NCI-H2081 (cell line): Measurements from ENCODE around the gene PCNX1.
"Not testable (repeated sequence)": the region's sequence is repeated elsewhere in the genome, so short reads cannot be mapped to it uniquely, and the experiment has no call there.

ENCODE experiments used
- DNase-seq, 2 experiments: peaks; one replicate each; lab custom pipeline; 2025; lab: John Stamatoyannopoulos, UW

Gene PCNX1

DNA sequence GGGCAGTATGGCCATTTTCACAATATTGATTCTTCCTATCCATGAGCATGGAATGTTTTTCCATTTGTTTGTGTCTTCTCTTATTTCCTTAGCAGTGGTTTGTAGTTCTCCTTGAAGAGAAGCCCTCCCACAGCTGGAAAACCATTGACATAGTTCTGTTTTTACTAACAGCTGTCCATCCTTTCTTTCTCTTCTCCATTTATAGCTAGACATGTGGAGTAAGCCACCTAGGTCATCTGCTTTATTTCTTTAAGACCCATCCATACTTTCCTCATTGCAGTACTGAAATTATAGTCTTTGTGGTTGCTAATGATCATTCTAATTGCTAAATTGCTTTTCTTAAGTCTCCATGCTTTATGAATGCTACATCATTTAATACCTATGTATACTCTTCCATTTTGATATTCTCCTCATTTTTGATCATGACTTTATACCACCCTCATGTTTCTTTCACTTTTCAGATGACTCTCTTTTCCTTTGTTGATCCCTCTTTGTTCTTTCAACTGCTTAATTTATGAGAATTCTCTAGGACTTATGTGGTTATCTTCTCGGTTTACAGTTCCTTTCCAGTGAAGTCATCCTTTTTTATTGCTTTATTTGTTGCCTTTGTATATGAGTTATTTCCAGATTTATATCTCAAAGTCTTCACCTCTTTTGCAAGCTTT, 114.2 kb downstream of the PCNX1 start:
- no peak for DNase-seq

DNA sequence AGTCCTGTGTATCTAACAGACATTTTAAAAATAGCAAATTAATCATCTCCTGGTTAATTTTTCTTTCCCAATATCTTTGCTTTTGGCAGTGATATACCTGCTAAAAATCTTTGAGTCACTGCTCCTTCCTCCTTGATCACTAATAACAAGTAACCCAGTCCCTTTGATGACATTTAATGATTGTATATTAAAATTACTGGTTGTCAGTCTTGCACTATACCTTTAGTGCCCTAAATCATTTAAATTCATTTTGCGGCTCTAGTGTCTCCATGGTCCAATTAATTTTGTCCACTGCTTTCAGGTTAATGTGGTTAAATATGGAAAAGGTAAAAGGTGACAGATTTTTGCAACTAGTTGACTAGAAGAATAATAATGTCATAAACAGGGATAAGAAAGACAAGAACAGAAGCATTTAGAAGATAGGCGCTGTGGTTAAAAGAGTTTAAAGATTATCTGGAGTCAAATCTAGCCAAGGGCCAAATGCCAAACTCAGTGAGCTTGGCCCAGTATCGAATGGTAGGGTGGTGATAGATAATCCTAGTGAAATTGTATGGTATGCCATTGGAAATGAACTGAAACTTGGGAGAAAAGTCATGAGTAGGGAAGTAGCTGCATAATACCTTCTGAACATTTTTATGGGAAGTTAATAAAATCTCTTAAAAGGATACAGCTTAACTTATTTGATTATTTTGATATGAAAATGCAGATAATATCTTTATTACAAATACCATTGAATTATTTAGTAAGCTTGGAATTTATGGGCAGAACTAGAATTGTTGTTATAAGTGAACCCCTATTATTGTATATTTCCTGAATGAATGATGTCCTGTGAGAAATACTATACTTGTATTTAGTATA, 115.0 kb downstream of the PCNX1 start:
- DNase-seq = no peak

DNA sequence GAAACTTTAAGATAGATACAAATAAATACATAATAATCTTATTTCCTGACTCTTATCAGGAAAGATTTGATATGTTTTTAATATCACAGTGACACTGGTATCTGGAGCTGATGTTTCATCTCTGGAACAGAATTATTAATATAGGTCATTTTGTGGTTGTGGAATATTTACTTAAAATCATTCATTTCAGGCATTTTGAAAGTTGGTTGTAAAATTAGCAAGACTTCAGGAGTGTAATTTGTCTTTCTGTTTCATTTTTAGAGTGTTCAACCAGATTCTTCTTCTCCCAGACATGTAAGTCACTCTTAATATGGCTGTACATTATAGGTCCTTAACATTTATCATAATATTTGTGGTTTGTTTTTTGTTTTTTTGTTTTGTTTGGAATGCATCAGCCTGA, 115.7 kb downstream of the PCNX1 start:
- DNase-seq = no peak

DNA sequence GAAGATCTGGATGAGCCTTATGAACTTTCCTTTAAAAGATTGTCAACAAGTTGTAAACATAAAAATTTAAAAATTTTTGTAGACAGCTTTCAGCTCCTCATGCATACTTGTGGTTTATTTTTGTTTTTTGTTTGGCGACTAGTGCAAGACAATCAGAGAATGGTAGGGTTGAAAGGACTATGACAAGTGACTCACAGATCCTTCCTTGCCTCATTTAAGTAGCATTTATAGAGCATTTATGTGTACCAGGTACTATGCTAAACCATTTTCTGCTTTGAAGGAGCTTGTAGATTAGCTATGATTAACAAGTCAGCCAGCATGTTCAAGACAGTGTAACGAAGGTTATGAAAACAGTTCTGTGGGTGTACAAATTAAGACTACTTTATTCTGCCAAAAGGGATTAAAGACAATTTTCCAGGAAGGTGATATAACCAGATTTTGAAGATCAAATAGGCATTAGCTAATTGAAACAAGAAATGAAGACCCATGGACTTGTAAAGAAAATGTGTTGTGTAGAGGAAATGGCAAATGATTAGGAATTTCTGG, 122.0 kb downstream of the PCNX1 start:
- no peak for DNase-seq

DNA sequence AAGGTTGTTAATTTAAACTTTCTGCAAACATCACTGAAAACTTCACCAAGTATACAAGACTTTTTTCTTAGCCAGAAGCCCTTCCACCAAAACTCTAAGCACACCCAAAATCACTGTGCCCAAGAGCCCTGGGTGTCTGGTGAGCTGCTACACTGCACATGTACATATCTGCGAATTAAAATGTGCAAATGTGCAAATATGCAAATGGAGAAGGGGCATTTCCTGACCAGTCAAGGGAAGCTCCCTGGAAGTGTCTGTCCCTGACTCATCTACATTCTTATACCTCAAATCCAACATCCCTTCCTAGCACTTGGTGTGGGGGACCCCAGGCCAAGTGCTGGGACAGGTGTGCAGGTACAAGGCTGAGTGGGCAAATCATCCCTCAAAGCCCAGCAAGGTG, 123.7 kb downstream of the PCNX1 start:
- no peak for DNase-seq

DNA sequence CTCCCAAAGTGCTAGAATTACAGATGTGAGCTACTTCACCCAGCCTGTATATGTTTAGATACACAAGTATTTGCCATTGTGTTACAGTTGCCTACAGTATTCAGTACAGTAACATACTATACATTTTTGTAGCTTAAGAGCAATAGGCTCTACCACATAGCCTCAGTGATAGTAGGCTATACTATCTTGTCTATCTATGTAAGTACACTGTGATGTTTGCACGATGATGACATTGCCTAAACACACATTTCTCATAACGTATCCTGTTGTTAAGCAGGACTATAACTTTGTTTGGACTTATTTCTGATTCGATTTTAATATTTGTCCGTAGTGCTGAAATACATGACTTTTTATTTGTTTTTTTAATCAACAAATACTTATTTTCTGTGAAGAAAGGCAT, 129.2 kb downstream of the PCNX1 start:
- no peak for DNase-seq

DNA sequence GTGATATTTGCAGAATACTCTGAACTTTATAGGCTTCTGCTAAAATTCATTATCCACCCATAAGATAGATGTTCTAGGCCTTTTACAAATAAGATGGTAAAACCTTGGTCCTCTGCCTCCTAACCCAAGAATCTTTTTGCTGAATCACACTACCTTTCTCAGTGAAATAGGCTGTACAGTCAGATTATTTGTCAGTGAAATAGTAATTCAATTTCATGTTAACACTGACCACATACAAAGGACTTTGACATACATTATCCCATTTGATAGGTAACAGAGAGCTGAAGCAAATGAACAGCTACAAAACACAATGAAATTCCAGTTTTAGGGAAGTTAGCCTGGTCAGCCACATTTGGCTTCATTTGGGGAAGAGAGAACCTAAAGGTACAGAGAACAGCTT, 141.1 kb downstream of the PCNX1 start:
- no peak for DNase-seq

DNA sequence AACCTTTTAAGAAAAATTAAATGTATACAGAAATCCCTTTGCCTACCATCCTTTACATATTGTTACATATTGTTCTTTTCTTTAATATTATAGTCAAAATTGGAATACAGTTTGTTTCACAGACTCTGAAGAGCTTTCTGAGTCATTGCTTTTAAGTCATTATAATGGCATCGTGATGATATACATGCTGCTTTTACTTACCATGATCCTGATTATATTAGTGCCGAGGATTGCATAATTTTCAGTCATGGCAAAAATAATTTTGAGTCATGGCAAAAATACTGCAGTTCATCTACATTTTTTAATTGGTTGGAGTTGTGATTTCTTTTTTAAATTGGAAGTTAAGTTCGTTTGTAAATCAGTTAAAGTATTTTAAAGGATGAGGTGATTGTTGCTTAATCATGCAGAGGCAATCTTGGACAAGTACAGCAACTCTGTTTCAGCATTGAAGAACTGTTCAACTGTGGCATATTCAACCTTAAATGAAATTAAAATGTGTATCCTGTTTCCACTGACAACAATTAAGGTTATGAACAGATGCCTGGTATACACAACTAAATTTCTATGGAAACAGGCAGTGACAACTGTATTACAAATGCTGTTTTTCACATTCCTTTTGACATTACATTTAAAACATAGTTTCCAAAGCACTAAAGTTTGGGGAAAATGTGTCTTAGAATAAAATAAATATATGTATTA, 142.3 kb downstream of the PCNX1 start:
- no peak for DNase-seq

DNA sequence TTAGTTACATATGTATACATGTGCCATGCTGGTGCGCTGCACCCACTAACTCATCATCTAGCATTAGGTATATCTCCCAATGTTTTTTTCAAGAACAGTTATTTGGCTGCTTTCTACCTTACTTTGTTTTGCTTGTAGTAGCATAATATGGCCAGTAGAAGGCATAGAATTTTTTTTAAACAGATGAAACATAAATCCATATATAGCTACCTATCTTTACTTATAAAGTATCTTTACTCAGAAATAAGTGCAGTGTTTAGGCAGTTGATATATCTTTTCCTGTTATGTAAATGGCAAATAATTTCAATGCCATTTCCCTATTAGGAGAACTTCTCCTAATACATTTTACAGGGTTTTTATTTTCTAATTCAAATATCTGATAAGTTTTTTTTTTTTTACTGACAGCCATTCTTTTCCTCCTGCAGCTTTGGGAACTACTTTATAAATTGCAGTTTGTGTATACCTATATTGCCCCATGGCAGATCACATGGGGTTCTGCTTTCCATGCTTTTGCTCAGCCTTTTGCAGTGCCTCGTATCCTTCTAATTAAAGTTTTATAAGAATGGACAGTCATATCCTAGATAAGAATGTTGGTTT, 143.1 kb downstream of the PCNX1 start:
- DNase-seq = no peak

DNA sequence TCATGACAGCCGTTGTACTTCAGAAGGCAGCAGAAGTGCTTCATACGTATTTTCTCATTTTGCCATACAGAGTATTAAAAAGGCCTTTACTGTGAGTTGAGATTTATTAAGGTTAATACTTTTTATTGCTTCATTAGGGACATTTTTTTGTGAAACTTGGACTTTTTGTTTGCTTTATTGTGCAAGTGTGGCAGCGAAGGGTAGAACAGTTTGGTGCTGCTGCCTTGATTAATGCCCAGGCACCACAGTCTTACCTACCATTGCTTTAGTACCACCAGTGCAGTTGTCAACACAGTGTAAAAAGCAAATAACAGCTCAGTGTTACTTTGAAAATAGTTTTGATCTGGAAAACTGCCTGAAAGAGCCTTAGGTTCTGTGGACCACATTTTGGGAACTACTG, 147.4 kb downstream of the PCNX1 start:
- DNase-seq = no peak

DNA sequence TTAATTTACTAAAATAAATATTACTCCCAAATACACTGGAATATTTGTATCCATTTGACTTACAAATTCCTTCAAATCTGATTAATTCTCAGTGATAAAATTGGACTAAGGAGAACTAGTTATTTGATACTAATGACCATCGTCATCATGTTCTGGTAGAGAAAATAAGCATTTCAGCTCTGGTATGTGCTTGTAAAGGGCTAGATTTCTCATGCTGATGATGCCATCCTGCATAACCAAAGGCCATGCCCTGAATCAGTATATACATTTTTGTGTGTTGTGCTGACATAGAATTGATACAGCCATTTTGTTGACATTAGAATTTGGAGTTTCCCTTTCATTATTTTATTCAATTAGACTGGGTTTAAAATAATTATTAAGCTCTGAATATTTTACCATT, 148.9 kb downstream of the PCNX1 start:
- DNase-seq = no peak

DNA sequence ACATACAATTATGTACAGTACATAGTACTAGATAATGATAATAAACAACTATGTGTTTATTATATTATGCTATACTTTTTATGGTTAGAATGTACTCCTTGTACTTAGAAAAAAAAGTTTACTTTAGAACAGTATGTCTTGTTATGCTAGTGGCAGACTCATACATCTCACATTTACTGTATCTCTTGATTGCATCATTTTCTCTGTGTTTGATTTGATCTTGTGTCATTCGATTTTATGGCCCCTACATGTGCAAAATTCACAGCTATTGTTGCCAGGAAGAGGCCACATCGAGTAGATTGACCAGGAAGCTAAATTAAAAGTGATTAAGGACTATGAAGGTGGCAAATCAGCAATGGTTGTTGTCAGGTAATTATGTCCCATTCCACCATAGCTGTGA, 153.0 kb downstream of the PCNX1 start:
- DNase-seq = no peak

DNA sequence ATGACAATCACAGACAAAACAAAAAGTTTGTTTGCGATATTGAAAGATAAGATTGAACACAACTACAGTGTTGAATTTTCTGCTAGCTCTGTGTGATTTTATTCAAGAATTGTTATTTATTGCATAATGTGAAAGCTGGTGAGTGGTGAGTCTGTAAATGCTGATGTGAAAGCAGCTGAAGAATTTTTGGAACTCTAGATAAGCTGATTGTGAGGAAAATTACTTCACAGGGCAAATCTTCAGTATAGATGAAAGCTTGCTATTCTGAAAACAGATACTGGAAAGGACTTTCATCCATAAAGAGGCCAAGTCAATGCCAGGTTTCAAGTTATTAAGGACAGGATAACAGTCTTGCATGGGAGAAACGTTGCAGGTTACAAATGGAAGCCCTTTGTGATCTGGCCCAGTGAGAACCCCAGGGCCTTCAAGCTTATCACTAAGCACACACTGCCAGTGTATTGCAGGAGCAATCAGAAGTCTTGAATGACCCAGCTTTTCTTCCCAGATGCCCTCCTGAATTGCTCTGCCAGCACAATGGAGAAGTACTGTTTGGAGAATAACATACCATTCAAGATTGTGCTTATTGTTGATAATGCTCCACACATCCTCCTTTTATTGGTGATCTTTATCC, 153.7 kb downstream of the PCNX1 start:
- no peak for DNase-seq

DNA sequence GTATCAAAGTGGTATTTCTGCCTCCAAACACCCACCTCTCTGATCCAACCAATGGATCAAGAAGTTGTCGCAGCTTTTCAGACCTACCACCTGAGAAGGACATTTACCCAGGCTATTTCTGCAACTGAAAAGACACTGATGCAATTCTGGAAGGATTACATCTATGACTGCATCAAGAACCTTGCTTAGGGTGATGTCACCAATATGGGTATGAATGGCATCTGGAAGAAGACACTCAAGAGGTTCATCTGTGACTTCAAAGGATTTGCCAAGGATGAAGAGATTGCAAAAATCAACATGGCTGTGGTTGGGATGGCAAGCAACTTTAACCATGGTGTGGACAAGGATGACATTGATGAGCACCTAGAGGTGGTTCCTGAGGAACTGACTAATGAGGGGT, 154.2 kb downstream of the PCNX1 start:
- no peak for DNase-seq

DNA sequence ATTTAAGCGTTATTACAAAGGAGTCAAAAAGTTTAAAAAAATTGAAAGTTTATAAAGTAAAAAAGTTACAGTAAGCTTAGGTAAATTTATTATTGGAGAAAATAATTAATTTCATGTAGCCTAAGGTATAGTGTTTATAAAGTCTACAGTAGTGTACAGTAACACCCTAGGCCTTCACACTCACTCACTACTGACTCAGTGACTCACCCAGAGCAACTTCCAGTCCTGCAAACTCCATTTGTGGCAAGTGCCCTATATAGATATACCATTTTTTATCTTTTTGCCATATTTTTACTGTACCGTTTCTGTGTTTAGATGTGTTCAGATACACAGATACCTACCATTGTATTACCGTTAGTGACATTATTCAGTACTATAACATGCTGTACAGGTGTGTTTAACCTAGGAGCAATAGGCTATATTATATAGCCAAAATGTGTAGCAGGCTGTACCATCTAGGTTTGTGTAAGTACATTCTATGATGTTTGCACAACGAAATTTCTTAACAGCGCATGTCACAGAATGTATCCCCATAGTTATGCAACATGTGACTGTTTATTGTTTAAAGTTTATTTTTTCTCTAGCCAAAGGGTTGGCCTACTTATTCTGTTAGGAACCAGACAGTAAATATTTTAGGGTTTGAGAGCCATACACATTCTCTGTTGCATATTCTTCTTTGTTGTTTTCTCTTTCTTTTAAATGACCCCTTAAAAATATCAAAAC, 155.5 kb downstream of the PCNX1 start:
- DNase-seq = no peak

DNA sequence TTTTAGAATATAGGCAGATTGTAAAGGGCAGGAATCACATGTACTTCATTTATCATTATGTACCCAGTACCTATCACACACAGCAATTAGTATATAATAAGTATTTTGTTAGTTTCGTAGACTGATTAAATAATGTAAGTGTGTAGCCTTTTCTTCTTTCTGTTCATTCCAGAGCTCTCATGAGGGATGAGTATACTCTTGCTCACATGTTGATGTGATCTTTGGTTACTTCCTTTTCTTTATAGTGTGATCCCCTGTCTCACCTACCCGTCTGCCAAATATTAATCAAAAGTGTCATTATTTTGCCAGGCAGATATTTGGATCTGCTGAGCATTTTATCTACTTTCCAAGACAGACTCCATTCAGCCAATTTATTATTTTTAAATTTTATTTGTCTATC, 156.1 kb downstream of the PCNX1 start:
- DNase-seq = no peak

DNA sequence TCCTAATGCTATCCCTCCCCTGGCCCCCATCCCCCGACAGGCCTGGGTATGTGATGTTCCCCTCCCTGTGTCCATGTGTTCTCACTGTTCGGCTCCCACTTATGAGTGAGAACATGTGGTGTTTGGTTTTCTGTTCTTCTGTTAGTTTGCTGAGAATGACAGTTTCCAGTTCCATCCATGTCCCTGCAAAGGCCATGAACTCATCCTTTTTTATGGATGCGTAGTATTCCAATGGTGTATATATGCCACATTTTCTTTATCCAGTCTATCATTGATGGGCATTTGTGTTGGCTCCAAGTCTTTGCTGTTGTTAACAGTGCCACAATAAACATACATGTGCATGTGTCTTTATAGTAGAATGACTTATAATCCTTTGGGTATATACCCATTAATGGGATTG, 157.5 kb downstream of the PCNX1 start:
- not testable (repeated sequence) for DNase-seq

DNA sequence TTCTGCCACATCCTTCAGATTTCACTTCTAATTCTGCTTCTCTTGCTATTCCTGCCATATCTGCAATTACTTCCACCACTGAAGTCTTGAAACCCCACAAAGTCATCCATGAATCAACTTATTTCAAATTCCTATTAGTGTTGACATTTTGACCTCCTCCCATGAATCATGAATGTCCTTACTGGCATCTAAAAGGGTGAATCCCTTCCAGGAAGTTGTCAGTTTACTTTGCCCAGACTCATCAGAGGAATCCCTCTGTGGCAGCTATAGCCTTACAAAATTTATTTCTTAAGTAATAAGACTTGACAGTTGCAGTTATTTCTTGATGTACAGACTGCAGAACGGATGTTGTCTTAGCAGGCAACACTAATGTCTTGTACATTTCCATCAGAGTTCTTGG, 162.9 kb downstream of the PCNX1 start:
- no peak for DNase-seq

DNA sequence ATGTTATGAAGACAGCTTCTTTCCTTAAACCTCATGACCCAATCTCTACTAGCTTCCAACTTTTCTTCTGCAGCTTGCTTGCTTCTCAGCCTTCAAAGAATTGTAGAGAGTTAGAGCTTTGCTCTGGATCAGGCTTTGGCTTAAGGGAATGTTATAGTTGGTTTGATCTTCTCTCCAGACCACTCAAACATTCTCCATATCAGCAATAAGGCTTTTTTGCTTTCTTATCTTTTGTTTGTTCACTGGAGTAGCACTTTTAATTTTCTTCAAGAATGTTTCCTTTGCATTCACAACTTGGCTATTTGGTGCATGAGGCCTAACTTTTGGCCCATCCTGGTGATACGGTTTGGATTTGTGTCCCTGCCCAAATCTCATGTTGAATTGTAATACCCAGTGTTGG, 163.8 kb downstream of the PCNX1 start:
- no peak for DNase-seq

DNA sequence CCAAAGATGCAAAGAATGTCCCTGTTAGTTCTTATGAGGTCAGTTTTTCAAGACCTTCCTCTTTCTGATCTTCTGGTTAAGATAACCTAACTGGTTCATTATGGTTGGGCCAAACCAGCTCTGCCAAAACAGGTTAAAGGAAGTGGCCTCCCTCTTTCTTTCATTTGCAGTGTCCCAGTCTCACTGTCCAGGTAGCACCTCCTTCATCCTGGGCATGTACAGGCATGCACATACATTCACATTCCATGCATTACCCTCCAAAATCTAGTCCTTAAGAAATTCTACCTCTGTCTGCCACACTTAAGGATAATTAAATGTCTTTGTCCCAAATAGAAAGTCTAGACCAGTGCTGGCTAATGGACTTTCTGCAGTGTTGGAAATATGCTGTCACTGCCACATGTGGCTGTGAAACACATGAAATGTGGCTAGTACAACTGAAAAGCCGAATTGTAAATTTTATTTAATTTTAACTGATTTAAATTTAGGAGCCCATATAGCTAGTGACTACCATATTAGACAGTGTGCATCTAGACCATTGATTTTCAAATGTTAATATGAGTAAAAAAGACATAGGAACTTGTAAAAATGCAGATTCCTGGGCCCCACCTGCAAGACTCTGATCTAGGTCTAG, 169.3 kb downstream of the PCNX1 start:
- DNase-seq = no peak

DNA sequence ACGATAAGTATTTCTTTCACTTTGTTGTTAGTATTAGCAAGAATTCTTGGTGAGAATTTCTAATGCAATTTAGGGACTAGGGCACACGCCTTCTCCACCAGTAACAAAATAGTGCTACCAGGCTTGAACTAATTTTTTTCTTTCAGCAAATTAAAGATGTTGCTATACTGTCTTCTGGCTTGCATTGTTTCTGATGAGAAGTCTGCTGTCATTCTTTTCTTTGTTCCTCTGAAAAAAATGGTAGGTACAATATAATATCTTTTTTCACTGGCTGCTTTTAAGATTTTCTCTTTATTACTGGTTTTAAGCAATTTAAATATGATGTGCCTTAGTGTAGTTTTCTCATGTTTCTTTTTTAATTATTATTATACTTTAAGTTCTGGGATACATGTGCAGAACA, 171.2 kb downstream of the PCNX1 start:
- no peak for DNase-seq
